IPS-NIHi11 (cell line): Measurements from ENCODE around the gene DENND4B.

Experiments used
- DNase-seq: peaks from one replicate; pipeline ENCODE4 v3.0.0; 2012; ENCODE audit warnings: mixed read lengths, low spot score

The DENND4B gene

DNA sequence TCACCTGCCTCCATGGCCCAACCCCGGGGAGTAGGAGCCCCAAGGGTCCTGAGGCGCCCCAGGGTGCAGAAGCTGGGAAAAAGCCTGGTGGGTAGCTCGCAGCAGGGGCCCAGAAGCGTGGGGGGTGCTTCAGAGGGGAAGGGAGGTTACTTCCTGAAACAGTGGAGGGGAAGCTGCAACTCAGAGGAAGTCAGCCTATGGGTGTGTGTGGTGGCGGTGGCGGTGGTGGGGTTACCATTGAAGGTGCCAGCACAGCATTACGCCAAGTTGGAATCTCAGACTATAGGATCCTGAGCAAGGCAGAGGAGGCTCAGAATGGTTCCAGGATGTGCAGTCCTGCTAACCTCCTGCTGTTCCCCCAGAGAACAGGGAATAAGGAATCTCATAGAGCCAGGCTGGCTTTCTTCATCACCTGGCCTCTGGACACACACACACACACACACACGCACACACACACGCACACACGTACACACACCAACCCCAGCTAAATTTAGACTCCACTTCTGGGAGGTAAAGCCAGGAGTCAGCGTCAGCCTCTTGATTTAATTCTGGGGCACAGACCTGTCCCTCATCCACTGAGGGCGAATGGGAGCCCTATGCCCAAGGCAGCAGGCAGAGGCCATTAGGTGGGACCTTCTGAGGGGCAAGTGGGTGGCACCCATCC is 1.3 kb downstream of the DENND4B start:
- no peak for DNase-seq

- no peak for DNase-seq
These were observed 1.7 kb downstream of the DENND4B start for GRCh38 chr1:153944827-153945117.

- DNase-seq, result no peak
These were observed 2.3 kb downstream of the DENND4B start for GRCh38 chr1:153944005-153944826.

DNA sequence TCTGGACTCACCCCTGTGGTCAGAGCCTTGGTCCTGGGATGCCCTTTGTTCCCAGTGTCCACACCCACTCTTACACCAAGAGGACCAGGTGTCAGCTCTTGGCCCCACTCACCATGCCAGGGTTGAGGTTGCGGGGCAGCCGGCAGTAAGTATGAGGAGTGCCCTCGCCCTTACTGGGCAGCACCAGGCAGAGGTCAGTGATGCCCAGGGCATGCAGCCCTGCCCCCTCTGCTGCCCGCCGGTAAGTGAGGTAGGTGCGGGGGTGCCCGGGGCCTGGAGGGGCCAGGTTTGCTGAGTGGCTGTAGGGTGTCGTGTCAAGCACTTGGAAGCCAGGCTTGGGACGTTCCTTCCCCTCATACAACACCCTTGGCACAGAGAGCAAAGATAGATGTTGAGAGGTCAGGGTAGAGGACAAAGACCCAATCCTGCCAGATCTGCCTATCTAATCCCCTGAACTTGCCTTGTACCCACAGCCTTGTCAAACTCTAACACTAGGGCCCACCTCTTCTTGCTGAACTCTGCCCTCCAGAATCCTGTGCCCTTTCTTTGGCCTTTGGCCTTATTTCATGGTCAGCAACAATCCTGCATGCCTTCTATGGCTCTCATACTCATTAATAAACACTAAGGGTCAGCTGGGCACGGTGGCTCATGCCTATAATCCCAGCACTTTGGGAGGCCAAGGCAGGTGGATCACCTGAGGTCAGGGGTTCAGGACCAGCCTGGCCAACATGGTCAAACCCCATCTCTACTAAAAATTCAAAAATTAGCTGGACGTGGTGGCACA is 3.6 kb downstream of the DENND4B start:
- DNase-seq, result no peak

DNA sequence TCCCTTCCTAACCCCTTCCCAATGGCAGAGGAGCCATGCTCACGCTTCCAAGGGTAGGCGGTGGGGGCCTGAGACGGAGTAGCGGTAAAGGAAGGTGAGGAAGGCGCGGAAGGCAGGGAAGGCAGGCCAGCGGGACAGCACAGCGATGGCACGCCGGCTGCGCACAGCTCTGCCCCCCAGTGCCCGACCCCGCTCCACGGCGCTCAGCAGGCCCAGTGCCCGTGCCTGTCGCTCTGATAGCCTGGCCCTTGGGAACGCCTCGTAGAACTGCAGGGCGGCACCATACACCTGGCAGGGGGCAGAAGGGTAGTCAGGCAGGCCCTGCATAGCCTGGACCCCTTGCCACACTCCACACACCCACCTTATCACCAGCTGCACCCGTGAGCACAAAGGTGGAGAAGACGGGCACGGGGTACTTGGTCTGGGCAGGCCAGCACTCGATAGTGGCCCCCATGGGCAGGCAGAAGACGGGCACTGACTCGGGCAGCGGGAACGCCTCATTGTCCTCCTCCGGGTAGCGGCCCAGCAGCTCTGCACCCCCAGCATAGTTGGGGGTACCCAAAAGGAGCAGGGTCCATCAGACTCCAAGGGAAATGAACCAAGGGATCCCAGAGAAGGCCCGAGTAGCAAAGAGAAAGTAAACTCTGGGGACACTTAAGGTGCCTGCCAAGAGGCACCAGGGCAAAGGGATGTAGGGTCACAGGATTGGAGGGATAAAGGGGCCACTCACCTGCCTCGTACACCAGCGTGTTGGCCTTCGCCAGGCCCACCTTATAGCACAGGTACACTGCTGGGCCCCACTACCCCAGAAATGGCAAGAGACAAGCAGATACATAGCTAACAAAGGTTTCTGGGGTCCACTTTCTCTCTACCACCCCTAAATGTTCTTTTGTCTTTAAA is 4.4 kb downstream of the DENND4B start:
- no peak for DNase-seq

- no peak for DNase-seq
These were observed 5.8 kb downstream of the DENND4B start for GRCh38 chr1:153940756-153941155.

- DNase-seq, result no peak
These were observed 7.0 kb downstream of the DENND4B start for GRCh38 chr1:153939476-153939875.

GRCh38 chr1:153938996-153939395 is 7.5 kb downstream of the DENND4B start:
- DNase-seq, result no peak

DNA sequence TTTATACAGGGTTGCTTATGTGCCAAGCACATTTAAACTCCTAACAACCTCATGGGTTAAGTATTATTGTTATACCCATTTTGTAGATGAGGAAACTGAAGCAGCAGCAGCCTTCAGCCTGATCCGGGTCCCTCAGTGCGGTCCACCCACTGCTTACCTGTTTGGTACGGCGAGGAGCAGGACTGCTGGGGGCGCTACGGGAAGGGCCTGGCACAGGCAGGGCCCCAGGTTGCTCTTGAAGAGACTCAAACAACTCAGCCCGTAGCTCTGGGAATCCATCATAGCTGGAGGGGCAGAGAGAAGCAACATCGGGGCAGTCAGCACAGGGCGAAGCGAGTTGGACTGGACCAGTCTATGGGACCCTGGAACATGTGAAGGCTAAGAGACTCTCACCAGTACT is 9.2 kb downstream of the DENND4B start:
- DNase-seq, result no peak

- no peak for DNase-seq
These were observed 10.3 kb downstream of the DENND4B start for GRCh38 chr1:153936011-153936802.

- no peak for DNase-seq
These were observed 11.8 kb downstream of the DENND4B start for GRCh38 chr1:153934746-153935145.

- no peak for DNase-seq
These were observed 12.6 kb downstream of the DENND4B start for GRCh38 chr1:153933955-153934354.

DNA sequence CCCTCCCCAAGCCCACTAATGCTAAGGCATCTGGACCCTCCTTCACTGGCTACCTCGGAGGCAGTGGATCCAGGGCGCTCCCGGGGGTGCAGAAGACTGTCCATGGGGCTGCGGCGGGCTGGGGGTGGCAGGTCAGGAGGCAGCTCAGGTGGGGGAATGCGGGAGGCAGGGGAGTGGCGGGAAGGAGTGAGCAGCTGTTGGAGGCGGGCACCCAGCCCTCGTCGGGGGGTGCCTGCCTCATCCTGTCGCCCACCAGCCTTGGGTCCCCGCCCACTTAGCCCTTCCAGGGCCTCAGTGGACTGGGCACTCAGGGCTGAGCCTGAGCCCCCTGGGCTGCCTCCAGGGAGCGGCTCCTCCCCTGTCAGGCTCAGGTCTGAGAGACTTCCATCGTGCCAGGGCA is 13.1 kb downstream of the DENND4B start:
- DNase-seq, result no peak

DNA sequence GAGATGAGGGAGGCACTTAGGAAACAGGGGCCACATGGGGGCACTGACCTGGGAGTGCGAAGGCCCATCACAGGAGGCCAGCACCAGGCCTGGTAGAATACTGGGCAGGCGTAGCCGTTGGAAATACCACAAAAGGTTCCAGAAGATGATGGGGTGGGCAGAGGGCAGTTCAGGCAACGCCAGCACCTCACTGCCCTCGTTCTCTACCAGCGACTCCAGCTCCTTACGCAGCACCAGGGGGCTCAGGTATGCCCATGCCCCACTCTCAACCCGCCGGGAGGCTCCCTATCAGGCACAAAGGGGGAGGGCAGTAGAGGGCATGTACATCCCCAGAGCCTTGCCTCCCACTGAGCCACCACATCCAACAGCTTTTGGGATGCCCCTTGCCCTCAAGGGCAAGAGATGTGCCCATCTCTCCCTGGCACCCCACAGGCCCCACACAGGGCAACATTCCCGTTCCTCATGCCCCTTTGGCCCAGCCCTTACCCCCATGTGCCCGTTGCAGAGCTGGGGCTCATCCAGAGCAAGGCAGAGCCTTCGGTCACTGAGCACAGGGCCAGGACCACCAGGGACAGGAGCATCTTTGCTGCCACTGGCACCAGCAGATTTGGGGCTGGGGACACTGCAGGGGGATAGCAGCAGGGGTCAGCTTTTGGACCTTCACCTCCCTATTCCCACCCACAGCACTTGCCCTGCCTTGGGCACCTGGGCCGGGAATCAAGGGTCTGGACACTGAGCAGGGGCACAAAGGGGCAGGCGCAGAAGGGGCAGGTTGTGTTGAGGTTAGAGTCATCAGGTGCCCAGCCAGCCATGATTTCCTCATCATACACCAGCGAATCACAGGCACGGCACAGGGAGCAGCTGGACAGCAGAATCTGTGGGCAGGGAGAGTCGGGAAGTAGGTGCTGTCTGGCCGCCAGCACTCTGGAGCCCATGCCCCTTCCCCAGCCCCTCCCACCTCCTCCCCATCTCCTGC is 14.1 kb downstream of the DENND4B start:
- no peak for DNase-seq

DNA sequence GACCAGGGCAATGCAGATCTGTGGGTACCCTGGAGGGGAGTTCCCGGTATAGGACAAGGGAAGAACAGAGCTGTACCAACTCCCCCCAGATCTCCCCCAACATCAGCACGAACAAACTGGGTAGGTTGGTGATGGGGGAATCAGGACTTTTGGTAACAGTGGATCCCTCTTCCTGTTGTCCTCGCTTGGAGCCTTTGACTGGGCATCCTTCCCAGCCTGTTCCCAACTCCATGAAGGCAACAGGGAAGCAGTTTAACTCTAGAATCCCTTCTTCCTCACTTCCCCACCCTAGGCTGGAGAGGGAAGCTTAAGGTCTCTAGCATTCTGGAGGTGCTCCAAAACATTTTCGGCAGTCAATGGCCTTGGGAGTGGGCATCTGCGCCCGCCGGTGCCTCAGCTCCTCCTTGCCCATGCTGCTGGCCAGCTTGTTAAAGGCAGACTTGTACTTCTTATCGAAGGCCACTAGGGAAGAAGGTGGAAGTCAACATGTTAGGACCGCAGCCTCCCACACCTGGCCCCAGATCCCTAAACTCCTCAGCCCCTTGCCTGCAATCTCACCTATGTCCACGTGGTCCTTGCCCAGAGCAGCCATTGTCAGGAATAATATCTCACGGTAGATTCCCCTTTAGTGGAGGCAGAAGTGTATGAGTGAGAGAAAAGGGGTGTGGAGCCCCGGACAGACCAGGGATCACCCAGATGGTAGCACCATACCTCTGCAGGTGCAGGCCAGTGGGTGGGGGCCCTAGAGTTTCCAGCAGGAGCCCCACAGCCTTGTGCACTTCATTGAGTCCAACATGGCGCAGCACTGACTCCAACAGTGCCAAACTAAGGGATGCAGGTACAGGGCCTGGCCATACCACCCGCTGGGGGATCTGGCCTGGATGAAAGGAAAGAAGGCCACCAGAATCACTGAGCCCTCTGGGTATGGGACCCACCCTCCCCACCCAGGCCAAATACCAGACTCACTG is 16.3 kb downstream of the DENND4B start:
- no peak for DNase-seq

DNA sequence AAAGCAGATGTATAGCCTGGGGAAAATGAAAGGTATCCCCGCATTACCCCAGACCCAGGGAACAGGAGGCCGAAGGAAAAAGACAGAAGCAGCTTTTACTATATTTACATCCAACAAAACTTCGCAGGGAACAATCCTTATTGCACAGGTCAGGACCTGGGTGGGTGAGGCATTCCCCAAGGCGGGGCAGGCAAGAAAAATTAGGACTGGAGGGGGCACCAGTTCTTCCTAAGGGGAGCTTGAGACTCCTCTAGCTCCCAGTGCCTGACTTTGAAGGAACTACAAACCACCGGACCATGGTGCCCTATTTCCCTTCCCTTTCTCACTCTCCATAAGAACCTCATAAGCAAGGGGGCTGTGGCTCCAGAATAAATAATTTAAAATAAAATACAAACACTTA is 17.1 kb downstream of the DENND4B start:
- no peak for DNase-seq

GRCh38 chr1:153928791-153929341 is 17.7 kb downstream of the DENND4B start:
- DNase-seq, result no peak

- DNase-seq, result no peak
These were observed 18.3 kb downstream of the DENND4B start for GRCh38 chr1:153928245-153928644.
